A172 (cell line): ENCODE results near the gene FOXP1. TPM values are rescaled to one million over a fixed set of nuclear protein-coding genes. Genes with fewer than 3 reads are reported as not detected.
A peak's percentile ranks its signal among the peaks of the same experiment; 100 is the strongest.
"Not testable (repeated sequence)": the region's sequence is repeated elsewhere in the genome, so short reads cannot be mapped to it uniquely, and the experiment has no call there.

Experiments
- DNase-seq: peaks from one replicate; pipeline ENCODE4 v3.0.0-alpha.2; 2015; ENCODE audit warnings: low spot score
- total RNA-seq: library from RNA; depleted of rRNA; stranded (reverse); fragments of >200 nt; shearing (Covaris generic); gene quantifications from 2 replicates; pipeline ENCODE4 v1.2.3, GENCODE V29; 2014

The FOXP1 gene
- total RNA-seq, 1 experiment from 2014 or later: 10.3 TPM

- no peak for DNase-seq
Measured at GRCh38 chr3:71332813-71333212, 250.7 kb downstream of the FOXP1 start.

GRCh38 chr3:71330909-71331308 is 252.6 kb downstream of the FOXP1 start:
- no peak for DNase-seq

- DNase-seq: no peak
Measured at GRCh38 chr3:71330505-71330904, 253.0 kb downstream of the FOXP1 start.

GRCh38 chr3:71329817-71330216 is 253.7 kb downstream of the FOXP1 start:
- no peak for DNase-seq

- DNase-seq: no peak
Measured at GRCh38 chr3:71328926-71329325, 254.6 kb downstream of the FOXP1 start.

- DNase-seq: no peak
Measured at GRCh38 chr3:71327936-71328335, 255.6 kb downstream of the FOXP1 start.

- no peak for DNase-seq
Measured at GRCh38 chr3:71325715-71326114, 257.8 kb downstream of the FOXP1 start.

GRCh38 chr3:71324224-71324623 is 259.3 kb downstream of the FOXP1 start:
- DNase-seq: not testable (repeated sequence)

GRCh38 chr3:71323558-71323957 is 260.0 kb downstream of the FOXP1 start:
- no peak for DNase-seq

- no peak for DNase-seq
Measured at GRCh38 chr3:71322154-71322553, 261.4 kb downstream of the FOXP1 start.

GRCh38 chr3:71319771-71320170 is 263.8 kb downstream of the FOXP1 start:
- no peak for DNase-seq

GRCh38 chr3:71318458-71318827 is 265.1 kb downstream of the FOXP1 start:
- no peak for DNase-seq

GRCh38 chr3:71317749-71318457 is 265.6 kb downstream of the FOXP1 start:
- no peak for DNase-seq

- no peak for DNase-seq
Measured at GRCh38 chr3:71317140-71317539, 266.4 kb downstream of the FOXP1 start.

GRCh38 chr3:71316066-71316777 is 267.3 kb downstream of the FOXP1 start:
- DNase-seq: no peak

GRCh38 chr3:71315431-71315830 is 268.1 kb downstream of the FOXP1 start:
- no peak for DNase-seq

GRCh38 chr3:71313844-71314243 is 269.7 kb downstream of the FOXP1 start:
- no peak for DNase-seq

- DNase-seq: no peak
Measured at GRCh38 chr3:71312461-71312860, 271.1 kb downstream of the FOXP1 start.

- peak; percentile 10 for DNase-seq
Measured at GRCh38 chr3:71311661-71312046, 271.9 kb downstream of the FOXP1 start.

- DNase-seq: no peak
Measured at GRCh38 chr3:71310980-71311660, 272.4 kb downstream of the FOXP1 start.

GRCh38 chr3:71310359-71310979 is 273.1 kb downstream of the FOXP1 start:
- no peak for DNase-seq

- DNase-seq: no peak
Measured at GRCh38 chr3:71309886-71310285, 273.6 kb downstream of the FOXP1 start.
